Measurements from ENCODE around the gene CREB5.

CREB5 gene

DNA sequence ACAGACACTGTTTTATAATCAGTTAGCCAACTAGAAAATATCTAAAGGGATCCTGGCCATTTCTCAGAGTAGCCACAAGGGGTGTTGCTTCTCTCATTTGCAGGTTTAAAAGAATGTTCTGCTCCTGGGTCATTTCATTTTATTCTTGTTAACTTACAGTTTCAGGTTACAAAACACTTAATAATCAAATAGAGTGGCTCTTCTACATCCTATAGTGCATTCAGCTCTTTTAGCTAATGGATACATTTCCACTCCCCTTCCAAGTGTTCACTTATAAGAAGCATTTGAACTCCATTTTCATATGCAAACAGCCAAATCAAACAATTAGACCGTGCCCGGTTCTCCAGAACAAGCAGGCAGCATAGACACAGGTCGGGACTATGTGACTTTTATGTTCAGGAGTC is 428.3 kb downstream of the CREB5 start:
- peak; percentile 42 for DNase-seq (ENCODE audit: low spot score)
- no peak for TF ChIP-seq CTCF (IDR thresholded peaks at IDR 0.05; ENCODE audit: borderline replicate concordance, control extremely low read depth, extremely low read depth, insufficient read depth, missing control alignments)
- in situ Hi-C loops (cut with MboI; ENCODE audit: low sequenced_read_pairs, unreplicated experiment): no loop called here

- in situ Hi-C loops (cut with MboI; ENCODE audit: low sequenced_read_pairs, unreplicated experiment): no loop called here
- no peak for TF ChIP-seq CTCF (IDR thresholded peaks at IDR 0.05; ENCODE audit: borderline replicate concordance, control extremely low read depth, extremely low read depth, insufficient read depth, missing control alignments)
- DNase-seq (ENCODE audit: low spot score): no peak
Observed at GRCh38 chr7:28841766-28842165, 429.4 kb downstream of the CREB5 start.

DNA sequence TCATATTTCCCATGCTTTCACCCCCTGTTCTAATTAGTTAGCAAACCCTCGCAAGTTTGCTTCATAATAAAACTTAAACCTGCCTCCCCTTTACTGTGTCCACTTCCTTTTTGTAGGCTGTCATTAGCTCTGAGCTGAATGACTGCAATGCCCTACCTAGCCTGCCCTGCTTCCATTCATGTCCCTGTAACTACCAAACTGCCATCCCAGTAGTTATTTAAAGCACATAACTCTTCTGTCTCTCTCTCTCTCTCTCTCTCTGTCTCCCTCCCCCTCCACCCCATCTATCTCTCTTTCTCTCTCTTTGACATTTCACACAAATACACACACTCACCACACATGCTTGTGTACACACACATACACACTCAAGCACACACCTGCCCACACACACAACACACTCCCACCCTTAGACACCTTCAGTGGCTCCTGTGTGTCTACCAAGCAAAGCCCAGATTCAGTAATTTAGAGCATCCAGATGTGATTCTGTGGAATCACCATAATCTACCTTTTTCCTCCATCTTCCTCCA is 430.5 kb downstream of the CREB5 start:
- no peak for DNase-seq (ENCODE audit: low spot score)
- no peak for TF ChIP-seq CTCF (IDR thresholded peaks at IDR 0.05; ENCODE audit: borderline replicate concordance, control extremely low read depth, extremely low read depth, insufficient read depth, missing control alignments)
- in situ Hi-C loops (cut with MboI; ENCODE audit: low sequenced_read_pairs, unreplicated experiment): no loop called here

DNA sequence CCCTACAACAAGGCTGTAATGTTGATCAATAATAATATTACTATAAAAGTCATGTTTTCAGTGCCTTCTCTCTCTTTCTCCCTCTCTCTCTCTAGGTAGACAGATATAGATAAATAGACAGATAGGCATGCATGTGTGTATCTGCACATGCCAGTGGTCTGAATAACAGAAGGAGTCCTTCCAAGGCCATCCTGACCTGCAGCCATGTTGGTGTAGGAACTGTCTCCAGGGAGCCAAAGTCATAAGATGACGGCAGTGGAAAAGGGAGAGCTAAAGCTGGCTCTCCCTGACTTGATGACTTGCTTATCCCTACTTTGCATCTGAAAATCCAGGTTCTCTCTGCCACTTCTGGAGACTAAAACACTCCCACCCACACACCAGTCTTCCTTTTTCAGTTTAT is 432.8 kb downstream of the CREB5 start:
- in situ Hi-C loops (cut with MboI; ENCODE audit: low sequenced_read_pairs, unreplicated experiment): no loop called here
- no peak for DNase-seq (ENCODE audit: low spot score)
- TF ChIP-seq CTCF (IDR thresholded peaks at IDR 0.05; ENCODE audit: borderline replicate concordance, control extremely low read depth, extremely low read depth, insufficient read depth, missing control alignments): no peak

- DNase-seq (ENCODE audit: low spot score): no peak
- TF ChIP-seq CTCF (IDR thresholded peaks at IDR 0.05; ENCODE audit: borderline replicate concordance, control extremely low read depth, extremely low read depth, insufficient read depth, missing control alignments): no peak
- in situ Hi-C loops (cut with MboI; ENCODE audit: low sequenced_read_pairs, unreplicated experiment): no loop called here
Observed at GRCh38 chr7:28847176-28847575, 434.9 kb downstream of the CREB5 start.

DNA sequence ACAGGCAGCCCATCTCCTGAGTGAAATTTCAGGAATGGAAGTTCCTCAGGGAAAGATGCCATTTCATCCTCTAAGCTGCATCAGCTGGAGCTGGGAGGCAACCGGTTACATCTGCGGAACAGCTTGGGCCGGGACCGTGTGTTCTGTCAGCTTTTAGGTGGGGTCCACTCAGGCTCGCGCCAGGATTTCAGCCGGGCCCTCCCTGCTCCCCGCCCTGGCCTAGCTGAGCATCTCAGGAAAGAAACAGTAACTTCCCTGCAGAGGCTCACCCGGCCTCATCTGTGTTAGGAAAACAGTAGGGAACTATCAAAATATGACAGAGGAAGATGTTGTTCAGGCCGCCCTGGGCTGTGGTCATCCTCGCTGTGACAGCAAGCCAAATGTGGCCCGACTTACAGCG is 435.4 kb downstream of the CREB5 start:
- no peak for DNase-seq (ENCODE audit: low spot score)
- no peak for TF ChIP-seq CTCF (IDR thresholded peaks at IDR 0.05; ENCODE audit: borderline replicate concordance, control extremely low read depth, extremely low read depth, insufficient read depth, missing control alignments)
- in situ Hi-C loops (cut with MboI; ENCODE audit: low sequenced_read_pairs, unreplicated experiment): no loop called here

DNA sequence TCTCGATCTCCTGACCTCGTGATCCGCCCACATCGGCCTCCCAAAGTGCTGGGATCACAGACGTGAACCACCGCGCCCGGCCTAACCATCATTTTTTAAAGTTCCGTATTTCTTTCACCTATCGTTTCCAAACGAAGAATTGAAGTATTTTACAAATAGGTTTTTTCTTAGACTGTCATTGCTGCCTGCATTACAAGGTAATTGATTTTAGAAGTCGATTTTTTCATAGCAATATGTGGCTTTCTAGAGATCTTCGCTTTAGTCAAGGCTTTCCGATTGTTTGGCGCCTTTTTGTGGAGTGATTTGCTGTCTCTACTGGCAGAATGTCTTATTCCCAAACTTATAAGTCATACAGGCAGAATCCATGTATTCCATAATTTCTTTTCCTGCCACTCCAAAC is 436.6 kb downstream of the CREB5 start:
- no peak for TF ChIP-seq CTCF (IDR thresholded peaks at IDR 0.05; ENCODE audit: borderline replicate concordance, control extremely low read depth, extremely low read depth, insufficient read depth, missing control alignments)
- no peak for DNase-seq (ENCODE audit: low spot score)
- in situ Hi-C loops (cut with MboI; ENCODE audit: low sequenced_read_pairs, unreplicated experiment): no loop called here
